ENCODE results near the gene CNTFR.
"Not testable (repeated sequence)": the region's sequence is repeated elsewhere in the genome, so short reads cannot be mapped to it uniquely, and the experiment has no call there.

The CNTFR gene

GRCh38 chr9:34546102-34546833, 43.3 kb downstream of the CNTFR start:
- no peak overlapping the region for H3K27ac ChIP-seq
- DNase-seq (ENCODE audit: low read depth, low spot score) = no peak

- H3K27ac ChIP-seq = no peak overlapping the region
- no peak for DNase-seq (ENCODE audit: low read depth, low spot score)
Observed at GRCh38 chr9:34545497-34545896, 44.0 kb downstream of the CNTFR start.

- no peak overlapping the region for H3K27ac ChIP-seq
- DNase-seq (ENCODE audit: low read depth, low spot score) = no peak
Observed at GRCh38 chr9:34544035-34544434, 45.5 kb downstream of the CNTFR start.

- no peak for DNase-seq (ENCODE audit: low read depth, low spot score)
Observed at GRCh38 chr9:34541540-34541939, 48.0 kb downstream of the CNTFR start.

GRCh38 chr9:34540827-34541226, 48.7 kb downstream of the CNTFR start:
- DNase-seq (ENCODE audit: low read depth, low spot score) = peak; percentile 44
- H3K27ac ChIP-seq = no peak overlapping the region

More at GRCh38 chr9:34541540-34541939, 48.0 kb downstream of the CNTFR start:
- H3K27ac ChIP-seq = no peak overlapping the region

GRCh38 chr9:34536685-34537084, 52.8 kb downstream of the CNTFR start:
- H3K27ac ChIP-seq = no peak overlapping the region
- DNase-seq (ENCODE audit: low read depth, low spot score) = no peak

- not testable (repeated sequence) for H3K27ac ChIP-seq; DNase-seq (ENCODE audit: low read depth, low spot score)
Observed at GRCh38 chr9:34532041-34532440, 57.5 kb downstream of the CNTFR start.

GRCh38 chr9:34526026-34526425, 63.5 kb downstream of the CNTFR start:
- no peak overlapping the region for H3K27ac ChIP-seq
- DNase-seq (ENCODE audit: low read depth, low spot score) = no peak

- H3K27ac ChIP-seq = no peak overlapping the region
- no peak for DNase-seq (ENCODE audit: low read depth, low spot score)
Observed at GRCh38 chr9:34524349-34524748, 65.2 kb downstream of the CNTFR start.

- peak; percentile 26 for DNase-seq (ENCODE audit: low read depth, low spot score)
- no peak within 1 kb of the TSS for H3K27ac ChIP-seq
Observed at GRCh38 chr9:34522971-34523797, 66.3 kb downstream of the CNTFR start, which contains the start of gene ENHO. Gene ENHO, minus strand, starts transcription at chr9:34522990. Its CDS starts 1,295 bp downstream, at chr9:34521695.

- no peak overlapping the region for H3K27ac ChIP-seq
- DNase-seq (ENCODE audit: low read depth, low spot score) = no peak
Observed at GRCh38 chr9:34522091-34522887, 67.2 kb downstream of the CNTFR start.

GRCh38 chr9:34521406-34522045, 68.0 kb downstream of the CNTFR start:
- no peak for DNase-seq (ENCODE audit: low read depth, low spot score)
- H3K27ac ChIP-seq = no peak overlapping the region

GRCh38 chr9:34520505-34521385, 68.8 kb downstream of the CNTFR start:
- DNase-seq (ENCODE audit: low read depth, low spot score) = no peak

GRCh38 chr9:34520096-34520495, 69.4 kb downstream of the CNTFR start:
- no peak for DNase-seq (ENCODE audit: low read depth, low spot score)

More at GRCh38 chr9:34520505-34521385, 68.8 kb downstream of the CNTFR start:
- H3K27ac ChIP-seq = no peak overlapping the region

GRCh38 chr9:34519321-34520020, 70.1 kb downstream of the CNTFR start:
- DNase-seq (ENCODE audit: low read depth, low spot score) = no peak
- H3K27ac ChIP-seq = no peak overlapping the region

More at GRCh38 chr9:34520096-34520495, 69.4 kb downstream of the CNTFR start:
- no peak overlapping the region for H3K27ac ChIP-seq

GRCh38 chr9:34518896-34519295, 70.6 kb downstream of the CNTFR start:
- DNase-seq (ENCODE audit: low read depth, low spot score) = no peak
- no peak overlapping the region for H3K27ac ChIP-seq

GRCh38 chr9:34518110-34518616, 71.4 kb downstream of the CNTFR start:
- no peak overlapping the region for H3K27ac ChIP-seq
- DNase-seq (ENCODE audit: low read depth, low spot score) = no peak

GRCh38 chr9:34517185-34517584, 72.3 kb downstream of the CNTFR start:
- H3K27ac ChIP-seq = no peak overlapping the region
- no peak for DNase-seq (ENCODE audit: low read depth, low spot score)

All from epithelial cell of prostate (primary cell).